ENCODE data around the gene VANGL1. TPM values are rescaled to one million over a fixed set of nuclear protein-coding genes. Genes with fewer than 3 reads are reported as not detected.

Gene VANGL1
- total RNA-seq, 1 donor from 2014 or later: 8.1 TPM

GRCh38 chr1:115649964-115650363 is 8.2 kb downstream of the VANGL1 start:
- peaks cover 0 to 15% of the 10 kb centered on the region in 2 donors for H3K36me3 ChIP-seq
- no peak overlapping the region for H3K4me3 ChIP-seq
- H3K27me3 ChIP-seq: no peaks in the 10 kb centered on the region
- DNase-seq (ENCODE audit: extremely low spot score in 2 of 2): no peak
- no peaks in the 10 kb centered on the region for H3K9me3 ChIP-seq
- H3K4me1 ChIP-seq: peaks cover 63% of the 10 kb centered on the region
- H3K27ac ChIP-seq: no peak overlapping the region
- intact Hi-C loops (cut with DNase I): no loop called here
- no peak for TF ChIP-seq POLR2A (IDR thresholded peaks at IDR 0.05)
- TF ChIP-seq POLR2AphosphoS5 (IDR thresholded peaks at IDR 0.05; ENCODE audit: insufficient read depth in 1 of 2, low read depth in 1 of 2): no peak
- no peak for TF ChIP-seq CTCF (IDR thresholded peaks at IDR 0.05)

GRCh38 chr1:115650961-115651360 is 9.2 kb downstream of the VANGL1 start:
- TF ChIP-seq CTCF (IDR thresholded peaks at IDR 0.05): no peak
- no peak for TF ChIP-seq POLR2A (IDR thresholded peaks at IDR 0.05)
- no peak for TF ChIP-seq POLR2AphosphoS5 (IDR thresholded peaks at IDR 0.05; ENCODE audit: insufficient read depth in 1 of 2, low read depth in 1 of 2)
- no peaks in the 10 kb centered on the region for H3K9me3 ChIP-seq
- no peak overlapping the region for H3K4me3 ChIP-seq
- peaks cover 72% of the 10 kb centered on the region for H3K4me1 ChIP-seq
- no peak overlapping the region for H3K27ac ChIP-seq
- peaks cover 0 to 15% of the 10 kb centered on the region in 2 donors for H3K36me3 ChIP-seq
- H3K27me3 ChIP-seq: no peaks in the 10 kb centered on the region
- intact Hi-C loops (cut with DNase I): no loop called here
- DNase-seq (ENCODE audit: extremely low spot score in 2 of 2): no peak

GRCh38 chr1:115651391-115651790 is 9.6 kb downstream of the VANGL1 start:
- Histone ChIP-seq H3K4me1 (peaks cover 69% of the 10 kb centered on the region), H3K4me3 (no peak overlapping the region), H3K27me3 (no peaks in the 10 kb centered on the region), H3K27ac (no peak overlapping the region), H3K9me3 (no peaks in the 10 kb centered on the region), H3K36me3 (peaks cover 0 to 15% of the 10 kb centered on the region in 2 donors)
- no peak for DNase-seq (ENCODE audit: extremely low spot score in 2 of 2)
- intact Hi-C loops (cut with DNase I): no loop called here
- TF ChIP-seq POLR2AphosphoS5 (IDR thresholded peaks at IDR 0.05; ENCODE audit: insufficient read depth in 1 of 2, low read depth in 1 of 2) (no peak), POLR2A (IDR thresholded peaks at IDR 0.05) (no peak), CTCF (IDR thresholded peaks at IDR 0.05) (no peak)

- Histone ChIP-seq H3K36me3 (peaks cover 0 to 15% of the 10 kb centered on the region in 2 donors), H3K9me3 (no peaks in the 10 kb centered on the region), H3K27me3 (no peaks in the 10 kb centered on the region), H3K4me1 (peaks cover 60% of the 10 kb centered on the region), H3K4me3 (no peak overlapping the region), H3K27ac (no peak overlapping the region)
- TF ChIP-seq POLR2A (IDR thresholded peaks at IDR 0.05) (no peak), POLR2AphosphoS5 (IDR thresholded peaks at IDR 0.05; ENCODE audit: insufficient read depth in 1 of 2, low read depth in 1 of 2) (no peak), CTCF (IDR thresholded peaks at IDR 0.05) (no peak)
- no peak for DNase-seq (ENCODE audit: extremely low spot score in 2 of 2)
- intact Hi-C loops (cut with DNase I): no loop called here
Observed at GRCh38 chr1:115652236-115652788, 10.5 kb downstream of the VANGL1 start.

- peaks cover 0 to 15% of the 10 kb centered on the region in 2 donors for H3K36me3 ChIP-seq
- TF ChIP-seq POLR2A (IDR thresholded peaks at IDR 0.05) (no peak), POLR2AphosphoS5 (IDR thresholded peaks at IDR 0.05; ENCODE audit: insufficient read depth in 1 of 2, low read depth in 1 of 2) (no peak)
- H3K27me3 ChIP-seq: no peaks in the 10 kb centered on the region
- intact Hi-C loops (cut with DNase I): no loop called here
- no peaks in the 10 kb centered on the region for H3K9me3 ChIP-seq
- DNase-seq (ENCODE audit: extremely low spot score in 2 of 2): no peak
- H3K27ac ChIP-seq: no peak overlapping the region
- H3K4me3 ChIP-seq: no peak overlapping the region
- H3K4me1 ChIP-seq: peaks cover 42% of the 10 kb centered on the region
Observed at GRCh38 chr1:115654125-115654524, 12.4 kb downstream of the VANGL1 start.

All from vagina (tissue), 2 donors.